GM18511 (cell line): ENCODE measurements around the gene SULT1C4.
A peak's percentile ranks its signal among the peaks of the same experiment; 100 is the strongest.

Source experiments
- ATAC-seq: cut with Tn5 transposase; IDR thresholded peaks from one replicate; pipeline ENCODE4 v1.9.1; 2021; ENCODE audit warnings: mild to moderate bottlenecking, moderate library complexity; ENCODE audit not compliant: unreplicated experiment

SULT1C4 gene

GRCh38 chr2:108369153-108369552, 8.6 kb upstream of the SULT1C4 start:
- no peak for ATAC-seq

DNA sequence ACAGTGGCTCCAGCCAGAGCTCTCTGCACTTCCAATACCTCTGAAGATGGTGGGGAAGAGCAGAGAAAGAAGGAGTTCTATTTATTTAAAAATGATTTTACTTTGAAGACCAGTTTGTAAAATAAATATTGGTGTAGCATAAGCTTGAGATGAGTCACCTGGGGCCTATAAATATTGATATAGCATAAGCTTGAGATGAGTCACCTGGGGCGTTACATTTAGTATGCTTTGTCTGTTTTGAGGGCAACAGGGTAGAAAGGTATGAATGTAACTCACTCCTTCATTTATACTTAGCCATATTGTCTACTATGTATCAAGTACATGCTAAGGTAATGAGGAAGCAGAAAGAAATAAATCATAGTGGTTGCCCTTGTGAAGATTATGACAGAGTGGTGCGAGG, 7.7 kb upstream of the SULT1C4 start:
- no peak for ATAC-seq

GRCh38 chr2:108376774-108377173, 980 bp upstream of the SULT1C4 start:
- no peak for ATAC-seq

DNA sequence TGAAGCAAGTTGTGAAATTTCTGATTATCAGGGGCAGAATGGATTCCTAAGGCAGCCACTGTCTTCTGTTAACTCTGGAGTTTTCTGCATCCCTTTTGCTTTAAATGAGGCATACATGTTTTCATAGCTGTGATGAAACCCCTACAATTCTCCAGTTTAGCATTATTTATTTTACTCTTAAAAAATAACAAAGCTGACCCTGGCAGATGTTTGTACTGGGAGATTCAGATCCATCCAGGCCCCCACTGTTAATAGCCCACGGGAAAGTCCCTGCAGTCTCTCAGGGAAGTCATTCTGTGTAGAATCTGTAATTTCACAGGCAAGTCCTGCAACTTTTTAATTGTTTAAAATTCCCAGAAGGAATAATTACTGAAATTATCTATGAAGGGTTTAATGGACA, 353 bp upstream of the SULT1C4 start:
- ATAC-seq = peak; percentile 26

DNA sequence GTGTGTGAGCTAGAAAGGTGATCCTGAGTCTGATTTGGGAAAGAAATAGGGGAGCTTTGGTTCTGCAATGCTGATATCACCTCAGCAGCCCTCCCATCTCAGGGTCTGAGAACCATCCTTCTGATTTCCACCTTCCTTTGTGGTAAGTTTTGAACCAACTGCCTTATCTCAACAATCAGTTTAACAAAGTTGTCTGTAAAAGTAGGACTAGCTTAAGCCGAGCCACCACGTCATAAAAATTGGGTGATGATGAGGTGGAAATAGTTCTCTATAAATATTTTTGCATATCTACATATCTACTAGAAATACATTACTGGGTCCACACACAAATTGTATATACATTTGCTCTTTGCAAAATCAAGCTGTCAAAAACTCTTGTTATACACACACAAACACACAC, 1.1 kb downstream of the SULT1C4 start:
- ATAC-seq = no peak

- no peak for ATAC-seq
Measured at GRCh38 chr2:108382196-108382595, 4.4 kb downstream of the SULT1C4 start.

GRCh38 chr2:108383146-108383830, 5.5 kb downstream of the SULT1C4 start:
- peak; percentile 53 for ATAC-seq

DNA sequence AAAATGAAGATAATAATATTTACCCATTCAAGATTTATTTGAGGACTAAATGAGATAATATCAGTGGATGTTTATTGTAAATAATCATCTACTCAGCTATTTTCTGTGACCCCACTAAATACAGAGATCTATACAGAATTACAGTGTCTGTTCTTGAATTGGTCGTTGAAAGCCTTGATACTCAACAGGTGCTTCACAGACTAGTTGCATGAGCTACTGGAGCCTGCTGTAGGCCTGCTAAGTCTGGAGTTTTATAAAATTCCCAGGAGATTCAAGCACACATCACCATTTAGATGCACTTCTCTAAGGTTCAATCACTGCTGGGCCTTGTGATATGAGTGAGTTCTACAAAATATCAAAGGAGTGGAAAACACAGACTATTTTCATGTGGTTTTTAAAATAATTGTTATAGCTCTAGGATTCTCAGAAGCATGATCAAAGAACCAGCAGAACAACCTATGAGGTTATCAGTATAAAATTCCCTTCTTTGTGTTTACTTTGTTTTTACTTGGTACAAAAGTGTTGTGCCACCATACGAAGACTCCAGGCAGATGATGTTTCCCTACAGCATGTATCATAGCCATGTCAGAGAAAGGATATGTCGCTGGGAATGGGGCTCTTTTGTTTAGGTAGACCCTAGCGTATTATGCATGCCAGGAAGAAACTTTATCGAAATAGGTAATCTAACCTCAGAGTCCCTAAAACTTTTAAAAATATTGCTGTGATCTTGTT, 7.1 kb downstream of the SULT1C4 start:
- no peak for ATAC-seq

DNA sequence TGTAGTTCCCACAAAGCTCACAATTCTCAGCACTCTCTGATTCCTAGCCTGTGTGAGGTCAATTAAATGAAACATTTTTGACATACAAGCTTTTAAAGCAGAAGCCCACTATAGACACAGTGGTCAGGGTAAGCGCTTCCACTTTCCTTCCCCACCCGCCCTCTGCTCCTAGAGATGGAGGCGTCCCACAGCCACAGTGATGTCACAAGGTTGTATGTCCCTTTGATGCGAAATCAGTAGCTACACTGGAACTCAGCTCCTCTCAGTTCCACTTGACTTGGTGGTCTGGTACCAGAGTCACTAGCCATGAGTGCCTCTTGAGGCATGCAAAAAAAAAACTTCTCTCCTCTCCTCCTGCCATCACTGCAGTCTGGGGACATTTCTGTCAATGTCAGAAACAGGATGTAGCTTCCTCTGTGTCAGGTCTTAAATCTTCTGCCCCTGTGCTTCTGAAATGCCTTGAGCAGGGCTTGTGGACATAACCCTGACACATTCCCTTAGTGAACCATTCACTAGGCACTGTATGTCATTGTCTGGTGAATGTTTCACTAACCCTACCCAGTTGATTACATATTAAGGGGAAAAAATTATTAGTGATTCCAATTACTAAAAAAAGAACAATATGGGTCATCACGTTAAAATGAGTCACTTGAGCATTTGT, 7.8 kb downstream of the SULT1C4 start:
- ATAC-seq = peak; percentile 89

- ATAC-seq = no peak
Measured at GRCh38 chr2:108388045-108388444, 10.3 kb downstream of the SULT1C4 start.

DNA sequence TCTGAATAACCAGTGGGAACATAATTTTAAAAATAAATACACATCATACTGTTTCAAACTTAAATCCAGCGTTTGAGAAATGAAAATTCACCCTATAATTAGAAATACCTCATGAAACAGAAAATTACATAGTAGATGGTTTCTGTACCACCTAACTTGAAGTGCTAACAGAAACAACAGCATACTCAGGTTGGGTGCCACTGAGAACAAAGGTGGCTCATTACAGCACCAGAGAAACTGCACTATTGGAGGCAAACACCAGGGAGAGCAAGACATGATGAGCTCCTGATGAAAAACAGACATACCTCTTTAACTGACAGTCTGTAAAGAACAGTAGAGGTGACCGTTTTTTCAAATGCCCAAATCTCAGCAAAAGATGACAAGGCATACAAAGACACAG, 12.6 kb downstream of the SULT1C4 start:
- no peak for ATAC-seq

DNA sequence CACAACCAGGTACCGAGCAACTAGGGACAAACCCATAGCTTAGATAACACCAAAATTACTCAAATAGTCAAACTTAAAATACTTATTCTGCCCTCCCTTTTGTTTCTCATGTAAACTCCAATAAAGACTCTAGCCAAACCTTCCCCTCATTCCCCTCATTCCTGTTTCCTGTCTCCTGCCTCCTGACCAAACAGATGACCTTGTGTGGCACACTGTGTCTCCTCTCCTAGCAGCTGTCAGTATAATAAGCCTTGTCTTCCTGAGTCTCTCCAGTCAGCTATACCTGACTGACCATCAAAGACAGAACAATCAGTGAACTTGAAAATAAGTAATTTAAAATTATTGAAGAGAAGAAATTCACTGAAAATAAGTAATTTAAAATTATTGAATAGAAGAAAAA, 14.3 kb downstream of the SULT1C4 start:
- no peak for ATAC-seq

GRCh38 chr2:108393197-108393596, 15.4 kb downstream of the SULT1C4 start:
- ATAC-seq = no peak

DNA sequence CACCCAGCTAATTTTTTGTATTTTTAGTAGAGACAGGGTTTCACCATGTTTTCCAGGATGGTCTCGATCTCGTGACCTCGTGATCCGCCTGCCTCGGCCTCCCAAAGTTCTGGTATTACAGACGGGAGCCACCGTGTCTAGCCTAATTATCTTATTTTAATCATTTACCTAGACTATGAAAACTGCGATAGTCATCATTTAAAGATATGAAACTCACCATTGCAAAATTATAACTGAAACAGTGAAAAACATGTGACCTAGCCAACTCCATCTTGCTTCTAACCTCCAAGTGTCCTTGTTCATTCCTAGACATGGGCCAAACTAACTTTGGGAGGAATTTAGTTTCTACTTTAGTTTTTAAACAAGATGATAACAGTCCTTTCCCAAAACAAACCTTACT, 17.4 kb downstream of the SULT1C4 start:
- ATAC-seq = no peak

DNA sequence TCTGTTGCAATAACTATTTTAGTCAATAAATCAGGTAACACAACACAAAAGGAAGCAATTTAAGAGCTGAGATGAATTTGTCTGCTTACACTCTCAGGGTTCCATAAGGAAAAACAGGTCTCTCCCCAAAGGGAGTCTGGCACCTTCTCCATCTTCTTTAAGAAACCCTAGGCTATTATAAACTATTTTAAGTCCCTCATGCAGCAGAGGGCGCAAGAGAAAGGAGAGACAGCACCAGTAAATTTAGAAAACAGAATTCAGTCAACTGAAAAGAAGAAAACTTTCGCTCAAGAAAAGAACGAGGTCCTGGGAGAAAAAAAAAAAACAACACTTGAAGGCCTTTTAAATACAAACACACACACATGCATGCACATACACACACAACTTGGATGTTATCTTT, 19.1 kb downstream of the SULT1C4 start:
- ATAC-seq = no peak

GRCh38 chr2:108399479-108399878, 21.7 kb downstream of the SULT1C4 start:
- ATAC-seq = no peak

DNA sequence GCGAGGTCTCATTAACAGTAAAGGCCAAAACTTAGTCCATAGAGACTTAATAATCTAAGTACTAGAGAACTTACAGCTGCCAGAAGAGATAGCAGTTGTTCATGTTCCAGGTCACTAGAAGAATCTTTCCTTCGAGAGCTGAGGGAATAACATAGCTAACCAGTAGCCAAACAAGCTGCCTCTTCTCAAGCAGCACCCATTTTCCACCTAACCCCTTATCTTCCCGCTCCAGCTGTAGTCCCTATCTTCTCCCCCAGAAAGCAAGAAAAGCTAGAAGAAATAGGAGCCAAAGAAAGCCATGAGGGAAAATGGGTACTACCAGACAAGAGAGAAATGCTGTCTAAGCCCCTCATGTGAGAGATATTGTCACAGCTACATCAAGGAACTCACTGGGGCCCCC, 24.0 kb downstream of the SULT1C4 start:
- no peak for ATAC-seq

GRCh38 chr2:108403494-108403893, 25.7 kb downstream of the SULT1C4 start:
- ATAC-seq = no peak

DNA sequence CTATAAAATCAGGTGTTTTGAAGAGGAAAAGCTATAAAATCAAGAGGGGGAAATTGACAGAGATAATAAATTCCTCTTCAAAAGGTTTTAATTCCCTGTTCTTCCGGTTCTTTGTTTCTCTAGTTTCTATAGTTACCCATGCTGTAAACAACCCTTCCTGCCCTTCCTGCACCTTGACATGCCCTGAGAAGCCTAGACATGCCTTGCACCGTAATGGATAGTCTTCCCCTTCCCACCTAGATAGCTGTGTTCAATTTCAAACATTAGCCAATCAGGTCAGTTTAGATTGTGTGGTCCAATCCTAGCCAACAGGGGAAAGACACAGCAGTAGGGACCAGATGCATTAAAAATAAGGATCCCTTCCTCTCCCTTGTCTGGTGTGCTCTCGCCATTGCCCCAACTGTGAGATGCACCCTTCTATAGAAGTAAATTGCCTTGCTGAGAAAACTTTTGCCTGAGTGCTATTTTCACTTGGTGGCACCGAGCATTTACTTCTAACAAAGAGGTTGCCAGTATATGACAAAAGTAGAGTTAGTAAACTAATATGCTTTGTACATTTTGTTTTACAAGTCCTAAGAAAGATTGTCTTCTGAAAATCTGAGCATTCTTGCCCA, 27.1 kb downstream of the SULT1C4 start:
- ATAC-seq = no peak

- ATAC-seq = no peak
Measured at GRCh38 chr2:108407864-108408729, 30.3 kb downstream of the SULT1C4 start.

DNA sequence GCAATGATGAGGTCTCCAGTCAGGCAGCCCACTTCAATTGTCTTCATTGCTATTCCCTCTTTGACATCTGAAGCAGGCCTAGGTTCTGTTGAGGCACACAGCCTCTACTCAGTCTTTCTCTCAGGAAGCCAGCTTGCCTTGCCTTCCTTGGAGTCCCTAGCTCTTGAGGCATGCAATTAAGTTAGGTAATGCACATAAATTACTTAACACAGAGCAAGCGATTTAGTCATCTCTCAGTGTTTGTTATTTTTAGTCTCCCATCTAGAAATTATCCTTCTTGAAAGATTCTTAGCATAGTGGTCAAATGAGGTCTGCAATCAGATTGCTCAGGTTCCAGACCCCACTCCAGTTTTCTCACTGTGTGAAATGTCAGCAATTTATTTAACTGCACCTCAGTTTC, 32.0 kb downstream of the SULT1C4 start:
- no peak for ATAC-seq
